ENCODE measurements around the gene MSX2. TPM values are rescaled to one million over a fixed set of nuclear protein-coding genes. Genes with fewer than 3 reads are reported as not detected.

Gene MSX2
- total RNA-seq, 1 experiment from 2014 or later: 8.5 TPM

DNA sequence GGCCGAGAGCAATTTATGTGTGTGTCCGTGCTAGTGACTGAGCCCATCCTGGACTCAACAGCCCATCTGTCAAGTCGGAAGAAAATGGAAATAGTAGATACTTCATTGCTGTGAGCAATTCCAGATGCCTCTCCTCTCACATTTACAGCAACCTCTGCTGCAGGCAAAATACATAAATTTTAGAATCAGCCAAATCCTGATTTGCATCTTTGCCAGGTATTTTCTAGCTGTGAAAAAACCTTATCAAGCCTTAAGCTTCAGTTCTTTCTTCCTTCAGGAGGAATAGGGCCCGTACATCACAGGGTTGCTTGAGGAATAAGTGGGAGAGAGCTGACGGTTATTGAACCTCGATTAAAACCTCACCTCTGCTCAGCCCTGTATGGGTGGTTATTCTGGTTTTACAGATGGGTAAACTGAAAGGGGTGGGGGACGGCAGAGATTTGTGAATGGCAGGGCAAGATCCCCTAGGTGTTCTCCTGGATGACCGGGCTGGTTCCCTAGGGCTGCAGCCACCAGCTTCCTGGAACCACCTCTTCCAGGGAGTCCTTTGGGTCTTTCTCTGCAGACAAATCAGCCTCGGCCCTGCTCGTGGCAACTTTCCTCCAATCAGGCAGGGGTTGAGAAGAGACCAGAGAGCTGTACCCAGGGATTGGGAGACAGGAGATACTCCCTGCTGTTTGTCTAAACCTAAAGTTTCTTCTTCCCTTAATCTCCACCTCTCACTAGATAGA is 5.3 kb upstream of the MSX2 start:
- peaks cover 14% of the 10 kb centered on the region; the same call in 1 of the 2 replicates for H3K27me3 ChIP-seq (ENCODE audit: control insufficient read depth, insufficient read depth, low read length)
- ATAC-seq: no peak
- no peak for DNase-seq (ENCODE audit: low read depth, low spot score)
- H3K9me3 ChIP-seq (ENCODE audit: control insufficient read depth, insufficient read depth, low read depth, low read length): no peaks in the 10 kb centered on the region
- TF ChIP-seq, protein P1, sequence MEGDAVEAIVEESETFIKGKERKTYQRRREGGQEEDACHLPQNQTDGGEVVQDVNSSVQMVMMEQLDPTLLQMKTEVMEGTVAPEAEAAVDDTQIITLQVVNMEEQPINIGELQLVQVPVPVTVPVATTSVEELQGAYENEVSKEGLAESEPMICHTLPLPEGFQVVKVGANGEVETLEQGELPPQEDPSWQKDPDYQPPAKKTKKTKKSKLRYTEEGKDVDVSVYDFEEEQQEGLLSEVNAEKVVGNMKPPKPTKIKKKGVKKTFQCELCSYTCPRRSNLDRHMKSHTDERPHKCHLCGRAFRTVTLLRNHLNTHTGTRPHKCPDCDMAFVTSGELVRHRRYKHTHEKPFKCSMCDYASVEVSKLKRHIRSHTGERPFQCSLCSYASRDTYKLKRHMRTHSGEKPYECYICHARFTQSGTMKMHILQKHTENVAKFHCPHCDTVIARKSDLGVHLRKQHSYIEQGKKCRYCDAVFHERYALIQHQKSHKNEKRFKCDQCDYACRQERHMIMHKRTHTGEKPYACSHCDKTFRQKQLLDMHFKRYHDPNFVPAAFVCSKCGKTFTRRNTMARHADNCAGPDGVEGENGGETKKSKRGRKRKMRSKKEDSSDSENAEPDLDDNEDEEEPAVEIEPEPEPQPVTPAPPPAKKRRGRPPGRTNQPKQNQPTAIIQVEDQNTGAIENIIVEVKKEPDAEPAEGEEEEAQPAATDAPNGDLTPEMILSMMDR (IDR thresholded peaks at IDR 0.05): no peak
- TF ChIP-seq, protein P2, sequence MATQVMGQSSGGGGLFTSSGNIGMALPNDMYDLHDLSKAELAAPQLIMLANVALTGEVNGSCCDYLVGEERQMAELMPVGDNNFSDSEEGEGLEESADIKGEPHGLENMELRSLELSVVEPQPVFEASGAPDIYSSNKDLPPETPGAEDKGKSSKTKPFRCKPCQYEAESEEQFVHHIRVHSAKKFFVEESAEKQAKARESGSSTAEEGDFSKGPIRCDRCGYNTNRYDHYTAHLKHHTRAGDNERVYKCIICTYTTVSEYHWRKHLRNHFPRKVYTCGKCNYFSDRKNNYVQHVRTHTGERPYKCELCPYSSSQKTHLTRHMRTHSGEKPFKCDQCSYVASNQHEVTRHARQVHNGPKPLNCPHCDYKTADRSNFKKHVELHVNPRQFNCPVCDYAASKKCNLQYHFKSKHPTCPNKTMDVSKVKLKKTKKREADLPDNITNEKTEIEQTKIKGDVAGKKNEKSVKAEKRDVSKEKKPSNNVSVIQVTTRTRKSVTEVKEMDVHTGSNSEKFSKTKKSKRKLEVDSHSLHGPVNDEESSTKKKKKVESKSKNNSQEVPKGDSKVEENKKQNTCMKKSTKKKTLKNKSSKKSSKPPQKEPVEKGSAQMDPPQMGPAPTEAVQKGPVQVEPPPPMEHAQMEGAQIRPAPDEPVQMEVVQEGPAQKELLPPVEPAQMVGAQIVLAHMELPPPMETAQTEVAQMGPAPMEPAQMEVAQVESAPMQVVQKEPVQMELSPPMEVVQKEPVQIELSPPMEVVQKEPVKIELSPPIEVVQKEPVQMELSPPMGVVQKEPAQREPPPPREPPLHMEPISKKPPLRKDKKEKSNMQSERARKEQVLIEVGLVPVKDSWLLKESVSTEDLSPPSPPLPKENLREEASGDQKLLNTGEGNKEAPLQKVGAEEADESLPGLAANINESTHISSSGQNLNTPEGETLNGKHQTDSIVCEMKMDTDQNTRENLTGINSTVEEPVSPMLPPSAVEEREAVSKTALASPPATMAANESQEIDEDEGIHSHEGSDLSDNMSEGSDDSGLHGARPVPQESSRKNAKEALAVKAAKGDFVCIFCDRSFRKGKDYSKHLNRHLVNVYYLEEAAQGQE (IDR thresholded peaks at IDR 0.05; ENCODE audit: insufficient read depth in 1 of 2, low read depth in 2 of 2, low read length in 1 of 2): no peak
- TF ChIP-seq SIN3A (IDR thresholded peaks at IDR 0.05; ENCODE audit: borderline replicate concordance, insufficient read depth, low read depth, low read length) (no peak), POLR2AphosphoS5 (IDR thresholded peaks at IDR 0.05; ENCODE audit: low read depth, low read length) (no peak), TCF7L2 (IDR thresholded peaks at IDR 0.05; ENCODE audit: low read depth, low read length) (no peak)
- no peak overlapping the region for H3K27ac ChIP-seq (ENCODE audit: low read length)
- peaks cover 29% of the 10 kb centered on the region for H3K4me1 ChIP-seq (ENCODE audit: control insufficient read depth, insufficient read depth, low read length)
- H3K4me3 ChIP-seq (ENCODE audit: low read depth in 2 of 2, low read length in 2 of 2): no peak overlapping the region
- intact Hi-C loops (cut with micrococcal nuclease; ENCODE audit: unreplicated experiment): no loop called here
- in situ Hi-C loops (cut with HindIII; ENCODE audit: low pct_unique_long_range_greater_than_20kb, low sequenced_read_pairs): no loop called here
- BruUV-seq (replicated peaks): no TSS peak
- no peaks in the 10 kb centered on the region for H3K36me3 ChIP-seq (ENCODE audit: control insufficient read depth, insufficient read depth, low read length)
- ChIA-PET POLR2A (interaction anchor here (0.6 kb wide), 1 partner anchor 227 kb away, joined by 5 read pairs; no protein-coding TSS in a partner anchor), CTCF (no interaction called here)

DNA sequence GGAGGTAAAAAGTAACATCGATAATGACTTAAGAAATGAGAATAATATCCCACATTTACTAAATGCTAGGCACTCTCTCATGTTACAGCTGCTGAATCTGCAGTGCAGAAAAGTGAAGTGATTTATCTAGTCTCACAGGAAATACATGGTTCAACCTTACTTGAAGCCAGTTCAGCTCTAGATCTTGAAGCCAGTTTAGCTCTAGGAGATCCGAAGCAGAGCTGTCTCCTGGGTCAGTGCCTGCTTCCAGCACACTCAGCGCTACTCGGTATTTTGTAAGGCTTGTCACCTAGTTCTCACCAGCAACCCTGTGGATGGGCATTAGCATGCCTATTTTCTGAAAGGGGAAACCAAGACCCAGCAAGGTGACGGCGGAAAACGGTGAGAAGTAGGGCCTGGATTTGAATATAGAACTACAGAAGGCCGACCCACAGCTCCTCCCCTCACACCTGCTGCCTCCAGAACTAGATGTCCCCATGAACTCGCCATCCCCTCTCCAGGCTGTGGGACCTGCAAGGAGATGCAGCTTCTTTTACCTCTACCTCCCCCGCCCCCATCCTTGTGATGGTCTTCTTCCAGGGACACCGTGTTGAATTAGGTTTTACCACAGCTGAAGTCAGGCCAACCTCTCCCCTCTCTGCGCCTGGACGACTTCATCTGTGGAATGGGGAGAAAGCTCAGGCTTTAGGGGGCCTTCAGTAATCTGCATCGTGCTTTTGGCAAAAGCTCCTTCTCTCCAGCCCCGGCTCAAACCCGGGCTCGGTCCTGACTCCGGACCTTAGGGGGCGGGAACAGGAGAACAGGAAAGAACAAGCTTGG is 4.4 kb upstream of the MSX2 start:
- peaks cover 14% of the 10 kb centered on the region; the same call in 1 of the 2 replicates for H3K27me3 ChIP-seq (ENCODE audit: control insufficient read depth, insufficient read depth, low read length)

More for the DNA sequence above, 4.4 kb upstream of the MSX2 start:
- intact Hi-C loops (cut with micrococcal nuclease; ENCODE audit: unreplicated experiment) (loop anchor here (5.0 to 10.0 kb wide), 2 partner anchors 135 to 188 kb away; no protein-coding TSS in a partner anchor), in situ Hi-C loops (cut with HindIII; ENCODE audit: low pct_unique_long_range_greater_than_20kb, low sequenced_read_pairs) (no loop called here)
- no TSS peak for BruUV-seq (replicated peaks)
- CTCF ChIA-PET: interaction anchor here (1.0 kb wide), 1 partner anchor 300 kb away, joined by 3 read pairs; no protein-coding TSS in a partner anchor
- POLR2A ChIA-PET: no interaction called here
- Histone ChIP-seq H3K4me3 (ENCODE audit: low read depth in 2 of 2, low read length in 2 of 2) (peak overlapping the region in 1 of 2 experiments; percentile 63; a peak in 2 of 4 replicates), H3K36me3 (ENCODE audit: control insufficient read depth, insufficient read depth, low read length) (peaks cover 2% of the 10 kb centered on the region; the same call in 1 of the 2 replicates), H3K9me3 (ENCODE audit: control insufficient read depth, insufficient read depth, low read depth, low read length) (no peaks in the 10 kb centered on the region), H3K4me1 (ENCODE audit: control insufficient read depth, insufficient read depth, low read length) (peaks cover 29% of the 10 kb centered on the region), H3K27ac (ENCODE audit: low read length) (no peak overlapping the region)
- no peak for TF ChIP-seq SIN3A (IDR thresholded peaks at IDR 0.05; ENCODE audit: borderline replicate concordance, insufficient read depth, low read depth, low read length)
- TF ChIP-seq, protein P1 (IDR thresholded peaks at IDR 0.05): no peak
- TF ChIP-seq, protein P2 (IDR thresholded peaks at IDR 0.05; ENCODE audit: insufficient read depth in 1 of 2, low read depth in 2 of 2, low read length in 1 of 2): no peak
- TF ChIP-seq TCF7L2 (IDR thresholded peaks at IDR 0.05; ENCODE audit: low read depth, low read length): no peak
- no peak for TF ChIP-seq POLR2AphosphoS5 (IDR thresholded peaks at IDR 0.05; ENCODE audit: low read depth, low read length)
- no peak for ATAC-seq
- DNase-seq (ENCODE audit: low read depth, low spot score): no peak
